Vagina (tissue), 2 donors: ENCODE measurements around the gene SETD1B.

Experiments
- CTCF ChIP-seq, 3 experiments: fragments of 450-650 bp in 2 of 3; fragments of 200-600 bp in 1 of 3; sonication (generic) in 1 of 3; IDR thresholded peaks; one replicate each; pipeline ENCODE4 v1.5.1; 2017 to 2019; ENCODE audit warnings: antibody characterized with exemption in 3 of 3, mild to moderate bottlenecking in 2 of 3, moderate library complexity in 2 of 3
- POLR2A ChIP-seq, 2 donors: fragments of 450-650 bp; IDR thresholded peaks; one replicate each; pipeline ENCODE4 v1.6.1; 2017; ENCODE audit warnings: antibody characterized with exemption in 2 of 2, mild to moderate bottlenecking in 2 of 2, moderate library complexity in 2 of 2
- POLR2AphosphoS5 ChIP-seq, 2 donors: sonication (generic); formaldehyde crosslinking; IDR thresholded peaks; one replicate each; pipeline ENCODE4 v1.9.0; 2017; ENCODE audit warnings: antibody characterized with exemption in 2 of 2, mild to moderate bottlenecking in 2 of 2, low read depth in 1 of 2; ENCODE audit not compliant: insufficient read depth in 1 of 2

- no peak for TF ChIP-seq CTCF (IDR thresholded peaks at IDR 0.05)
- TF ChIP-seq POLR2A (IDR thresholded peaks at IDR 0.05), result no peak
- TF ChIP-seq POLR2AphosphoS5 (IDR thresholded peaks at IDR 0.05; ENCODE audit: insufficient read depth in 1 of 2, low read depth in 1 of 2), result no peak
These were observed 26.9 kb downstream of the SETD1B start for GRCh38 chr12:121830588-121831265.
